HepG2 (cell line): Measurements from ENCODE around the gene CGNL1.

Experiments used
- ATF4 ChIP-seq, 2 experiments: fragments of 450-650 bp in 1 of 2; sonication (generic) in 1 of 2; formaldehyde crosslinking; IDR thresholded peaks; 2 replicates each; pipeline versions ENCODE4 v1.5.0 to v1.8.0; 2020 to 2022; ENCODE audit warnings: mild to moderate bottlenecking in 1 of 2, missing genetic modification reagents in 1 of 2
- ZBTB25 ChIP-seq: IDR thresholded peaks from 2 replicates; pipeline ENCODE4 v1.6.1; 2018; ENCODE audit warnings: missing genetic modification reagents

DNA sequence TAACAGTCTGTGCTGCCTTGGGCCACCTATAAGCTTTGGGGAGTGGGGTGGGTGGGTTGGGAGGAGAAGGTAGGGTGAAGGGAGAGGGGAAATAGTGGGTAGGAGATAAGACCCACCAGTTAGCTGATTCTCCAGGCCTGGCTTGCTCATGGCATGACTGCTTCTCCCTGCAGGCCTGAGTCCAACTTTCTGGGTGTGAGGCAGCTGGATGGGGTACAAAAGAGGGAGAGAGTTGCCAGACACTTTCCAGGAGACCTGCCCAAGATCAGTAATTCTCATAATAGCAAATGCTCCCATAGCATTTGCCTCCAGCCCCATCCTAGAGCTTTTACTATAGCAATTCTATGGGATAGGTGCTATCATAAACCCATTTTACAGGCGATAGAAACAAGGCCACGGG is 7.7 kb downstream of the CGNL1 start:
- TF ChIP-seq ZBTB25 (CRISPR knock-in tag), result no peak
- no peak for TF ChIP-seq ATF4 (CRISPR knock-in tag; IDR thresholded peaks at IDR 0.05)
